Measurements from ENCODE around the gene ACVR1B. TPM values are rescaled to one million over a fixed set of nuclear protein-coding genes. Genes with fewer than 3 reads are reported as not detected.

Gene ACVR1B
- total and polyA plus RNA-seq, 9 of the 15 experiments (the other 6 are each of a cell fraction or from before 2014, with no cell fraction given), result 0.97 to 15.1 (median 6.8) TPM

GRCh38 chr12:51948066-51948465 is 3.4 kb upstream of the ACVR1B start:
- no peaks in the 10 kb centered on the region for H4K20me1 ChIP-seq (replicated peaks; ENCODE audit: control insufficient read depth, insufficient read depth, low read length)
- FAIRE-seq (no peak), DNase-seq (ENCODE audit: extremely low read depth in 1 of 4, low spot score in 3 of 4) (no peak), ATAC-seq (no peak)
- BruUV-seq (replicated peaks), result no TSS peak
- intact Hi-C loops (cut with micrococcal nuclease) (no loop called here), in situ Hi-C loops (cut with MboI) (no loop called here)
- POLR2A ChIA-PET, result interaction anchor here (0.6 to 1.0 kb wide), 3 partner anchors 13 to 76 kb away, joined by 3 to 4 read pairs (median 4); no protein-coding TSS in a partner anchor
- no peak for TF ChIP-seq CBX1 (IDR thresholded peaks at IDR 0.05; ENCODE audit: low read depth)
- TF ChIP-seq REST (IDR thresholded peaks at IDR 0.05; ENCODE audit: borderline replicate concordance), result no peak
- no peak for TF ChIP-seq REST (CRISPR knock-in tag; IDR thresholded peaks at IDR 0.05; ENCODE audit: low read depth)
- no peak for TF ChIP-seq MTF1 (CRISPR knock-in tag; IDR thresholded peaks at IDR 0.05; ENCODE audit: borderline replicate concordance)
- peaks cover 2 to 4% of the 10 kb centered on the region in 2 experiments; a peak in 1 of 5 replicates for H3K27me3 ChIP-seq (ENCODE audit: control insufficient read depth in 2 of 2, insufficient read depth in 2 of 2, low read length in 2 of 2)
- H3K9me3 ChIP-seq (replicated peaks; ENCODE audit: control insufficient read depth, insufficient read depth, low read depth, low read length), result peaks cover 4% of the 10 kb centered on the region; the same call in 1 of the 2 replicates
- no peaks in the 10 kb centered on the region for H3K9me1 ChIP-seq (ENCODE audit: control insufficient read depth, insufficient read depth, low read length)
- H3K4me3 ChIP-seq, result no peak overlapping the region
- H3K79me2 ChIP-seq (ENCODE audit: control insufficient read depth, insufficient read depth, low read length), result peaks cover 12% of the 10 kb centered on the region
- WGBS (ENCODE audit: insufficient coverage, low coverage, missing lambda C conversion rate), result 35% methylated on average over 6 of the region's 6 CpGs
- H3K4me2 ChIP-seq (ENCODE audit: insufficient read depth, low read length), result no peak overlapping the region
- CTCF ChIA-PET (ENCODE audit: low intra/inter-chr PET ratio), result no interaction called here
- H3K27ac ChIP-seq (ENCODE audit: extremely low read depth, low read depth, low read length), result no peak overlapping the region
- no peak overlapping the region for H3K9ac ChIP-seq (ENCODE audit: insufficient read depth in 1 of 2, low read depth in 2 of 2, low read length in 2 of 2)
- peaks cover 9 to 14% of the 10 kb centered on the region in 2 experiments; a peak in 3 of 5 replicates for H3K4me1 ChIP-seq (replicated peaks in 1 of 2; ENCODE audit: control insufficient read depth in 2 of 2, insufficient read depth in 2 of 2, low read length in 2 of 2)
- H2AFZ ChIP-seq (ENCODE audit: low read depth, low read length), result 0 out of 2 replicates have a peak overlapping the region, but pooled peaks have one; percentile 10
- no peaks in the 10 kb centered on the region for H3K36me3 ChIP-seq (ENCODE audit: control insufficient read depth, insufficient read depth, low read length)
